NCI-H1417 (cell line): Measurements from ENCODE around the gene TNFAIP2.

Source experiments
- DNase-seq, 3 experiments: peaks; one replicate each; lab custom pipeline; 2025; lab: John Stamatoyannopoulos, UW

TNFAIP2 gene

DNA sequence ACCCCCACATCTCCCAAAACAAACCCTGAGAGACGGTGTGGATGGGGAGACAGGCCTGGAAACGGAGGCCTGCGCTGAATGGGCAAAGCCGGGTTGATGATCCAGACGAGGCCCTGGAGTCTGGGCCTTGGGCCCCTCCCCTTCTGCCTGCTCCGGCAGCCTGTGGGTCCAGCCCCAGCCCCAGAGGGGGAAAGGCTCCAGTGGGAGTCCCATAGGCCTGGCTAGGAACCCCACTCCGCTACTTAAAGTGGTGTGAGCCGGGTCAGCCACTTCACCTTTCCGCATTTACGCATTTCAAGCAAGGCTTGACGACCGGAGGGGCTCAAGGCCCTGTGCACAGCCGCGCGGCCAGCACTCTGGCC is 695 bp upstream of the TNFAIP2 start:
- no peak for DNase-seq

DNA sequence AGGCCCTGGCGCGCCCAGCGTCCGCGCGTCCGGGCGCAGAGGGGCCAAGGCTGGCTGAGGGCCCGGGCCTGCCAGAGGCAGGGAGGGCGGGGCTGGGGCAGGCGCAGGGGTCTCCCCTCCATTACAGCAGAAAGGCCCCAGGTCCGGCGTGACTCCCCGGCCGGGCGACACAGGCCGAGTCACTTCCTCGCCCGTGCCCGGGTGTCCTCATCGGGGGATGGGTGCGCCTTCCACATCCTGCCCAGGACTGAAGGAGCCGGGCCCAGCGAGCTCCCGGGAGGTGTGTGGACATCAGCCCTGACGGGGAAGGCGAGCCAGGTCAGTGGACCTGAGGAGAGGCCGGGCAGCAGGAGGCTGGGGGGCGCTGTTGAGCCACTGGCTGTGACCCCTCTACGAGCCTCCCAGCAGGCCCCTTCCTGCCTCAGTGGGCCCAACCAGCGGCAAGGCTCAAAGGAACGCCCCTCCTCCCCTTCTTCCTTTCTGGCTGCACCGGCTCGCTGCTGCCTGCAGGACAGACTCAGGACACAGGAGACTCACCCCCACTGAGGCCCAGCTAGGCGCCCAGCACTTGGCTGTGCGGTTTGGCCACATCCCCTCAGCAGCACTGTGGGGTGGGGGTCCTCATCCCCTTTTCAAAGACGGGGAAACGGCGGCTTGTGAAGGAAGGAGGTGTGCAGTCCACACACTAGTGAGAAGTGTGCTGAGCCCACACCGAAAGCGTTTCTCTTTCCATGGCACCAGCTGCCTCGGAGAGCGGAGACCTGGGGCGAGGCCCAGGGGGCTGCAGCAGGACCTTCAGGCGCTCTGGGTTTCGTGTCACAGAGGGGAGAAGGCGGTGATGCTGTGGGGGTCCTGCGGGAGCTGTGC is 606 bp downstream of the TNFAIP2 start:
- peak in 2 of 3 experiments; percentile 43 to 48 for DNase-seq

GRCh38 chr14:103124501-103125001 is 1.3 kb downstream of the TNFAIP2 start:
- no peak for DNase-seq

- DNase-seq, result no peak
These were observed 2.1 kb downstream of the TNFAIP2 start for GRCh38 chr14:103125098-103126070.

DNA sequence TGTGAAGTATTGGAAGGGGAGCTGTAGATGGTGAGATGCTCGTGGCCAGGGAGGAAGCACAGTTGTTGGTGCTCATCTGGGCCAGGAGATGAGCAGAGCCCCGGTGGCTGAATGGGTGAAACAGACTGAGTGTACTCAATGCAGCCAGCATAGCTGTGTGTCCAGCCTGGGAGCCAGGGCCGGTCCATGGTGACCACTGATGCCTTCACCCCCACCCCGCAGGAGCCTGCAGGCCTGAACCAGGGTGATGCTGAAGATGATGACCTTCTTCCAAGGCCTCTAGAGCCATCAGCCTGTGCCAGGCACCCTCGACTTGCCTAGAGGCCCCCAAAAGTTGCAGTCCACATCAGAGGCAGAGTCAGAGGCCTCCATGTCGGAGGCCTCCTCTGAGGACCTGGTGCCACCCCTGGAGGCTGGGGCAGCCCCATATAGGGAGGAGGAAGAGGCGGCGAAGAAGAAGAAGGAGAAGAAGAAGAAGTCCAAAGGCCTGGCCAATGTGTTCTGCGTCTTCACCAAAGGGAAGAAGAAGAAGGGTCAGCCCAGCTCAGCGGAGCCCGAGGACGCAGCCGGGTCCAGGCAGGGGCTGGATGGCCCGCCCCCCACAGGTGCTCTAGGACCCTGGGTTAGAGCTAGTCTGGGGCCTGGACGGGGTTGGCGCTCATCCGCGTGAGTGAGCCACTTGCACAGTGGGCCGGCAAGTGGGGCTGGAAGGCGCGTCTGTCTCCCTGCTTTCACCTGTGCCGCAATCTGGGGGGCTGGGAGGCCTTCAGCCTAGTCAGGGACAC is 3.0 kb downstream of the TNFAIP2 start:
- no peak for DNase-seq

DNA sequence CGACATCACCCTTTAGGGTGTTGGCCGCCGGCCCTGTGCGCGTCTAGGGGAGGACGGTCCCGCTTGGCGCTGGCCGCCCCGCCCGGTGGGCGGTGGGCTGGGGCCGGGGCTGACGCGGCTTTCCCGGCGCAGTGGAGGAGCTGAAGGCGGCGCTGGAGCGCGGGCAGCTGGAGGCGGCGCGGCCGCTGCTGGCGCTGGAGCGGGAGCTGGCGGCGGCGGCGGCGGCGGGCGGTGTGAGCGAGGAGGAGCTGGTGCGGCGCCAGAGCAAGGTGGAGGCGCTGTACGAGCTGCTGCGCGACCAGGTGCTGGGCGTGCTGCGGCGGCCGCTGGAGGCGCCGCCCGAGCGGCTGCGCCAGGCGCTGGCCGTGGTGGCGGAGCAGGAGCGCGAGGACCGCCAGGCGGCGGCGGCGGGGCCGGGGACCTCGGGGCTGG is 3.6 kb downstream of the TNFAIP2 start:
- peak in 1 of 3 experiments; percentile 46 for DNase-seq

DNA sequence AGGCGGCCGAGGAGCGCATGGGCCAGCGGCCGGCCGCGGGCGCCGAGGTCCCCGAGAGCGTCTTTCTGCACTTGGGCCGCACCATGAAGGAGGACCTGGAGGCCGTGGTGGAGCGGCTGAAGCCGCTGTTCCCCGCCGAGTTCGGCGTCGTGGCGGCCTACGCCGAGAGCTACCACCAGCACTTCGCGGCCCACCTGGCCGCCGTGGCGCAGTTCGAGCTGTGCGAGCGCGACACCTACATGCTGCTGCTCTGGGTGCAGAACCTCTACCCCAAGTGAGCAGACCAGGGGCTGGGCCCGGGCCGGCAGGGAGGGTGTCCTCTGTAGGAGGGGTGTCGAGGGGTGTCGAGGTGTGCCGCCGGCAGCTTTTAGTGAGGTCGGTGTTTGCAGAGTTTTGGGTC is 4.1 kb downstream of the TNFAIP2 start:
- no peak for DNase-seq

GRCh38 chr14:103127861-103128598 is 4.8 kb downstream of the TNFAIP2 start:
- no peak for DNase-seq

GRCh38 chr14:103128631-103129300 is 5.5 kb downstream of the TNFAIP2 start:
- DNase-seq, result peak in 1 of 3 experiments; percentile 14

GRCh38 chr14:103129301-103130016 is 6.2 kb downstream of the TNFAIP2 start:
- DNase-seq, result no peak

- DNase-seq, result no peak
These were observed 6.9 kb downstream of the TNFAIP2 start for GRCh38 chr14:103130017-103130764.

DNA sequence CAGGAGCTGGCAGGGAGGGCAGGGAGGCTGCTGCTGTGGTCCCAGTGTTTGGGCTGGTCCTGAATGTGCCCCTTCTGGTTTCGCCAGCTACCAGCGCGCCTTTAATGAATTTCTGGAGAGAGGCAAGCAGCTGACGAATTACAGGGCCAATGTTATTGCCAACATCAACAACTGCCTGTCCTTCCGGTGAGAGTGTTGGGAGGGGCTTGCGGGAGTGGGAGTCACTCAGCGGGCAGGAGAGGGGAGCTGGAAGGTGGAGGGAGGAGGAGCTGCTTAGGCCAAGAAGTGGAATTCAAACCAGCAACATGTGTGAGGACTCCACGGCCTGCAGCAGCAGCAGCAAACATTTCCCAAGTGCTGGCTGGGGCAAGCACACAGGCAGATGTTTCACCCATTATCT is 7.7 kb downstream of the TNFAIP2 start:
- DNase-seq, result peak in 2 of 3 experiments; percentile 36 to 41

DNA sequence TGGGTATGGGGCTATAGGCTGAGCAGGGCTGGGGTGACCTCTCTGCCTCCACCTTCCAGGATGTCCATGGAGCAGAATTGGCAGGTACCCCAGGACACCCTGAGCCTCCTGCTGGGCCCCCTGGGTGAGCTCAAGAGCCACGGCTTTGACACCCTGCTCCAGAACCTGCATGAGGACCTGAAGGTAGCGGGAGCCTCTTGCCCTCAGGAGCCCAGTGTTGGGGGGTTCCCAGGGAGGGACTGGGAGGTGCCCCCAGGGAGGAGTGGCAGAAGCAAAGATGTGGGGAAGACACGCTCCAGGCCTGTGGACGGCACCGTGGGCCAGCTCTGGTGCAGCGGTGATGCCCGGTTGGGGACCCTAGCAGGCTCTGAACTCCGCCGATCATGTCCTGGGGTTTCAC is 8.3 kb downstream of the TNFAIP2 start:
- no peak for DNase-seq

GRCh38 chr14:103132381-103133209 is 9.3 kb downstream of the TNFAIP2 start:
- peak in 1 of 3 experiments; percentile 54 for DNase-seq

DNA sequence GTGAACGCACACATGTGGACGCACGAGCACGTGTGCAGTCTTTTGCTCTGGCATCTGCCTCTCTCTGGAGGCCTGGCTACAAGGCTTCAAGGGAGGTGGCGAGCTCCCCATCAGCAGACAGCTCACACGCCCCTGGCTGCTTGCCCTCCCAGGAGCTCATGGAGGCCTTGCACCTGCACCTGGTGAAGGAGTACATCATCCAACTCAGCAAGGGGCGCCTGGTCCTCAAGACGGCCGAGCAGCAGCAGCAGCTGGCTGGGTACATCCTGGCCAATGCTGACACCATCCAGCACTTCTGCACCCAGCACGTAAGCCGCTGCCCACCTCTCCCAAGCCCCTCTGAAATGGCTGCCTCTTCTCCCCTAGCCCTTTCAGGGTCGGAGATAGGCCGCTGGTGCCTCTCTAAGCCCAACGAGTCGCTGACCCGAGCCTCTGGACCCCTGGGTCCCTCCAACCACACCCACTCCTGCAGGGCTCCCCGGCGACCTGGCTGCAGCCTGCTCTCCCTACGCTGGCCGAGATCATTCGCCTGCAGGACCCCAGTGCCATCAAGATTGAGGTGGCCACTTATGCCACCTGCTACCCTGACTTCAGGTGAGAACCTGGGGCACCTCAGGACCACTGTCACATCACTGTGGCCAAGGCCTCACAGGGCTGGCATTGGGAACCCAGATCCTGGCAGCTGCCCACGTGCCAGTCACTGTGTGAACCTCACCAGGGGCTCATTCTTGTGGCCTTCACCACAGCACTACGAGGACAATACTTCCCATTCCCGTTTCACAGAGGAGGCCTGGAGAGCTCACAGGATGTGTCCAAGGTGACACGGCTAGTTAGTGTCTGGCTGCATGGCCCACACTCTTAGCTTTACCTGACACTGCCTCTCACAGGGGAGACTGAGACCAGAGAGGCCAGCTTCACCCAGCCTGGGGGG is 10.2 kb downstream of the TNFAIP2 start:
- DNase-seq, result peak in 2 of 3 experiments; percentile 22 to 24

DNA sequence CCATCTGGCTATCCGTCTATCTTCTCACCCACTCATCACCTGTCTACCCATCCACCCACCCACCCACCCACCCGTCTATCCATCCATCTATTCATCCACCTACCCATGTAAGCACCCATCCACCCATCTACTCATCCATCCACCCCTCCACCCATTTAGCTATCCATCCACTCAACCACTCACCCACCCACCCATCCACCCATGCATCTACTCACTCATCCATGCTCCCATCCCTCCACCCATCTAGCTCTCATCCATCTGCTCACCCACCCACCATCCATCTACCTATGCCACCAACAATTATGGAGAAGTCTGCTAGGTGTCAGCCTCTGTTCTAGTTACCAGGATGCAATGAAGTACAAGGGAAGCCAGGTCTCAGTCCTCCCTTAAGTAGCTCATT is 11.1 kb downstream of the TNFAIP2 start:
- no peak for DNase-seq

DNA sequence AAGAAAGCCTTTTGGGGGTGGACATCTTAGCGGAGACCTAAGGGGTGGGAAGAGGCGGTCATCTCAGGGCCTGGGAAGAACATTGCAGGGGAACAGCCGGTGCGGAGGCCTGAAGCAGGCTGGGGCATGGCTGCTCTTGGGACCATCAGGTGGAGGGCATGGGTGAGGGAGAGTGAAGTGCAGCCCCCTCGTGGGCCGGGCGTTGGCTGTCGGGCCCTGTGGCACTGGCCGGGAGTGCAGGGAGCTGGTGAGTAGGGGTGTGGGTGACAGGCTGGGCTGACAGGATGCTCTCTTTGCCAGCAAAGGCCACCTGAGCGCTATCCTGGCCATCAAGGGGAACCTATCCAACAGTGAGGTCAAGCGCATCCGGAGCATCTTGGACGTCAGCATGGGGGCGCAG is 11.7 kb downstream of the TNFAIP2 start:
- no peak for DNase-seq
